HepG2 (cell line): ENCODE results near the gene PRRT1B. TPM values are rescaled to one million over a fixed set of nuclear protein-coding genes. Genes with fewer than 3 reads are reported as not detected.

Experiments
- ATAC-seq: fragments of 200-7000 bp; cut with Tn5 transposase; 3 replicates; pipeline ENCODE4 v1.9.1; 2020; ENCODE audit warnings: mild to moderate bottlenecking, moderate library complexity
- BruUV-seq: library from RNA; stranded (reverse); fragments of 400-500 nt; replicated peaks from 2 replicates; lab custom pipeline; 2021; lab: Mats Ljungman, UMichigan
- CTCF ChIA-PET: fragments of 300-600 bp; formaldehyde crosslinking; extraction: SDS; loops from one replicate; lab custom pipeline; 2021; ENCODE audit warnings: low total read pairs, inconsistent platforms, low intra/inter-chr PET ratio; lab: Yijun Ruan, JAX
- POLR2A ChIA-PET: fragments of 350-600 bp; sonication (Branson Sonifier 250); formaldehyde crosslinking; loops from one replicate; lab custom pipeline; 2020; ENCODE audit warnings: antibody characterized with exemption, inconsistent platforms; lab: Yijun Ruan, JAX
- DNase-seq: peaks from one replicate; pipeline ENCODE4 v3.0.0-alpha.2; 2015; ENCODE audit warnings: low spot score
- FAIRE-seq: peaks from 3 replicates; lab custom pipeline; 2011; peaks lifted over from hg19 to GRCh38; lab: Jason Lieb, UNC
- H2AFZ ChIP-seq: one replicate; pipeline ENCODE4 v1.6.1; 2011; ENCODE audit warnings: low read length, inconsistent platforms
- H3K27ac ChIP-seq: fragments of 300-600 bp; 3 replicates; pipeline ENCODE4 v1.8.0; 2011; ENCODE audit warnings: mixed run types, mild to moderate bottlenecking, mixed read lengths, low read length, inconsistent platforms; ENCODE audit not compliant: insufficient read depth; ENCODE audit errors: extremely low read length
- H3K27me3 ChIP-seq, 2 experiments: fragments of 200-600 bp in 1 of 2; 2 replicates in 1 of 2; 3 replicates in 1 of 2; pipeline versions ENCODE4 v1.6.0 to v1.8.0; 2011; ENCODE audit warnings: low read length in 2 of 2, mild to moderate bottlenecking in 2 of 2, moderate library complexity in 2 of 2, inconsistent platforms in 1 of 2; ENCODE audit not compliant: insufficient read depth in 2 of 2, control insufficient read depth in 1 of 2
- H3K36me3 ChIP-seq, 2 experiments: fragments of 200-600 bp in 1 of 2; replicated peaks in 1 of 2; 2 replicates in 1 of 2; 3 replicates in 1 of 2; pipeline versions ENCODE4 v1.5.1 to v1.8.0; 2011; ENCODE audit warnings: low read length in 2 of 2, inconsistent platforms in 1 of 2; ENCODE audit not compliant: insufficient read depth in 2 of 2, control insufficient read depth in 1 of 2
- H3K4me1 ChIP-seq: 2 replicates; pipeline ENCODE4 v1.5.1; 2012; ENCODE audit warnings: low read length, inconsistent platforms; ENCODE audit not compliant: insufficient read depth
- H3K4me2 ChIP-seq: 2 replicates; pipeline ENCODE4 v1.6.0; 2011; ENCODE audit warnings: low read depth, low read length, inconsistent platforms
- H3K4me3 ChIP-seq, 3 experiments: fragments of 200-600 bp in 1 of 3; sonication (generic), shearing (Covaris generic) in 1 of 3; replicated peaks in 1 of 3; 2 replicates each; pipeline ENCODE4 v1.5.1; 2011 to 2016; ENCODE audit warnings: low read length in 3 of 3, inconsistent platforms in 2 of 3, low read depth in 2 of 3, mild to moderate bottlenecking in 2 of 3, control low read depth in 1 of 3, mixed read lengths in 1 of 3; ENCODE audit not compliant: insufficient read depth in 1 of 3
- H3K79me2 ChIP-seq: one replicate; pipeline ENCODE4 v1.6.1; 2011; ENCODE audit warnings: low read length, inconsistent platforms; ENCODE audit not compliant: insufficient read depth
- H3K9ac ChIP-seq: 2 replicates; pipeline ENCODE4 v1.6.0; 2011; ENCODE audit warnings: mild to moderate bottlenecking, low read depth, low read length, inconsistent platforms; ENCODE audit not compliant: insufficient read depth
- H3K9me3 ChIP-seq: 2 replicates; pipeline ENCODE4 v1.5.1; 2012; ENCODE audit warnings: mild to moderate bottlenecking, low read length
- H4K20me1 ChIP-seq: 2 replicates; pipeline ENCODE4 v1.6.0; 2011; ENCODE audit warnings: inconsistent platforms, mild to moderate bottlenecking, low read length, moderate library complexity; ENCODE audit not compliant: insufficient read depth
- ARID2 ChIP-seq: sonication (generic); formaldehyde crosslinking; IDR thresholded peaks from 2 replicates; pipeline ENCODE4 v1.8.1; 2022; ENCODE audit warnings: mild to moderate bottlenecking, missing genetic modification reagents, borderline replicate concordance
- ATF7-NPFF ChIP-seq: sonication (generic); formaldehyde crosslinking; IDR thresholded peaks from 2 replicates; pipeline ENCODE4 v1.8.1; 2023; ENCODE audit warnings: mild to moderate bottlenecking, low read depth, missing genetic modification reagents, moderate library complexity
- CBX1 ChIP-seq: IDR thresholded peaks from one replicate; pipeline ENCODE4 v1.6.1; 2016; ENCODE audit warnings: antibody characterized with exemption, low read depth
- EP300 ChIP-seq, 3 experiments: sonication (generic) in 1 of 3; formaldehyde crosslinking in 1 of 3; IDR thresholded peaks; 2 replicates each; pipeline versions ENCODE4 v1.5.1 to v1.6.1; 2011 to 2020; ENCODE audit warnings: low read depth in 2 of 3, low read length in 2 of 3, borderline replicate concordance in 1 of 3, improper control_type of control experiment in 1 of 3, mild to moderate bottlenecking in 1 of 3, missing genetic modification reagents in 1 of 3, moderate library complexity in 1 of 3
- NFE2L1 ChIP-seq: sonication (generic); formaldehyde crosslinking; IDR thresholded peaks from 2 replicates; pipeline ENCODE4 v1.4.0; 2020; ENCODE audit warnings: missing genetic modification reagents, mild to moderate bottlenecking, borderline replicate concordance
- NR2F2 ChIP-seq: IDR thresholded peaks from 2 replicates; pipeline ENCODE4 v1.6.1; 2012; ENCODE audit warnings: low read depth, inconsistent platforms, borderline replicate concordance
- NR3C1 ChIP-seq: sonication (generic); formaldehyde crosslinking; IDR thresholded peaks from 2 replicates; pipeline ENCODE4 v1.4.0; 2020; ENCODE audit warnings: missing genetic modification reagents
- PCBP1 ChIP-seq: fragments of 200-400 bp; formaldehyde crosslinking; IDR thresholded peaks from 2 replicates; pipeline ENCODE4 v1.6.1; 2017; ENCODE audit warnings: mild to moderate bottlenecking, low read depth, low read length, borderline replicate concordance
- RBM22 ChIP-seq: fragments of 200-400 bp; formaldehyde crosslinking; optimal IDR thresholded peaks from 2 replicates; pipeline ENCODE3; 2017; ENCODE audit warnings: mild to moderate bottlenecking, low read length, moderate library complexity
- TRIM24 ChIP-seq: sonication (generic); formaldehyde crosslinking; IDR thresholded peaks from 2 replicates; pipeline ENCODE4 v1.8.0; 2022; ENCODE audit warnings: mild to moderate bottlenecking, missing genetic modification reagents
- ZBTB26 ChIP-seq: IDR thresholded peaks from 2 replicates; pipeline ENCODE4 v1.6.1; 2016; ENCODE audit warnings: missing compliant biosample characterization, missing genetic modification reagents, borderline replicate concordance
- ZNF839 ChIP-seq: sonication (generic); formaldehyde crosslinking; IDR thresholded peaks from 2 replicates; pipeline ENCODE4 v1.4.0; 2020; ENCODE audit warnings: missing genetic modification reagents, mild to moderate bottlenecking, borderline replicate concordance
- ZNF878 ChIP-seq: sonication (generic); formaldehyde crosslinking; IDR thresholded peaks from 2 replicates; pipeline ENCODE4 v1.8.1; 2023; ENCODE audit warnings: mild to moderate bottlenecking, missing genetic modification reagents, moderate library complexity
- WGBS: methylation state at CpG from one replicate; pipeline ENCODE4 v1.1.6; 2017; ENCODE audit warnings: low lambda C conversion rate; 5-methylcytosine and 5-hydroxymethylcytosine counted together
- in situ Hi-C: cut with HindIII; loops from 2 replicates; pipeline ENCODE4 v1.10.0; 2017; ENCODE audit warnings: low pct_unique_long_range_greater_than_20kb; ENCODE audit not compliant: extremely low pct_ligation_motif_present
- intact Hi-C: fragments of 100-400 bp; cut with micrococcal nuclease; formaldehyde crosslinking; loops from one replicate; pipeline ENCODE4 v1.10.0; 2022; ENCODE audit not compliant: unreplicated experiment
- polyA plus RNA-seq, 8 experiments: library from polyadenylated mRNA; depleted of rRNA in 3 of 8; stranded (reverse) in 7 of 8; unstranded in 1 of 8; fragments of >200 nt; fragmentation: Illumina TruSeq in 4 of 8; extraction: Trizol in 4 of 8; gene quantifications; 2 replicates each; pipeline versions ENCODE4 v1.2.1 to v1.2.3, GENCODE V29; 2011 to 2016; ENCODE audit warnings: low read depth in 4 of 8, missing spikeins in 1 of 8, mixed read lengths in 1 of 8; ENCODE audit not compliant: insufficient read depth in 1 of 8
- total RNA-seq, 5 experiments: library from RNA; depleted of rRNA; stranded (reverse); fragments of >200 nt; fragmentation: Illumina TruSeq; extraction: Trizol; gene quantifications; 2 replicates each; pipeline ENCODE4 v1.2.3, GENCODE V29; 2016; ENCODE audit warnings: low read depth in 1 of 5
- TF ChIP-seq, protein P1 (sequence below): IDR thresholded peaks from 2 replicates; pipeline ENCODE4 v1.6.1; 2012; ENCODE audit warnings: low read depth, low read length, improper control_type of control experiment
- TF ChIP-seq, protein P2 (sequence below): sonication (generic); formaldehyde crosslinking; IDR thresholded peaks from 2 replicates; pipeline ENCODE4 v1.4.0; 2020; ENCODE audit warnings: missing genetic modification reagents
- TF ChIP-seq, protein P3 (sequence below): IDR thresholded peaks from 2 replicates; pipeline ENCODE4 v1.6.1; 2018; ENCODE audit warnings: missing genetic modification reagents

PRRT1B gene
- total and polyA plus RNA-seq, 2 of the 13 experiments (the other 11 are each of a cell fraction or from before 2014, with no cell fraction given): not detected

DNA sequence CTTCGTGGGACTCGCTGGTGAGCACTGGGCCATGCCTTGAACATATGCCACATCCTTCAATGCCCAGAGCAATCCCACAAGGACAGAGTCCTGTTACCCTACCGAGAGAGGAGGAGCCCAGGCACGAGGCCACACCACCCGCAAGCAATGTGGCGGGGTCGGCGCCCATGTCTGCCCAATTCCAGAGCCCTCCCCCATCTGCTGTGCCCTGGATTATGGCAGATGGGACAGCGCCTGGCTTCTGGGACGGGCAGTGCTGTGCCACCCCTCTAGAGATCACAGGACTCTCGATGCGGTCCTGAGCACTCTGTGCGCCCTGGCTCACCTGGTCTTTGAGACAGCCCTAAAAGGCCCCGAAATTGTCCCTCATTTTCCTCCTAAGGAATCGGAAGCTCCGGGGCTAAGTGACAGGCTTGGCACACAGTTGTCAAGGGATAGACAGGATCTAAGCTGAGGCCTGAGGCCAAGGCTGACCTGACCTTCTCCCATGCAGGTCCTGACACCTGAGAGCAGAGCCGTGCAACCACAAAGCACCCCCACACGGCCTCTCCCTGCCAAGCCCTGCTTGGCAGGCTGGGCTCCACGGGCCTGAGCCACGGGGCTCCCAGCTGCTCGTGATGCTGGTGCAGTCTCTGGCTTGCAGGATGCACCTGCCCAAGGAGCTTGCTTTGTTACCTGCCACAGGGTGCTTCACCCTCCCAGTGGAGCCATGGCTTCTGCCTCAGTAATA lies 48.8 kb downstream of the PRRT1B start:
- POLR2A ChIA-PET: no interaction called here
- H3K27me3 ChIP-seq: no peaks in the 10 kb centered on the region
- CTCF ChIA-PET: interaction anchor here (1.8 to 5.7 kb wide), 2 partner anchors 146 to 148 kb away, joined by 6 to 185 read pairs; partner anchors contain the start of gene RAPGEF1
- in situ Hi-C loops (loop anchor here (5.0 to 25.0 kb wide), 2 partner anchors 148 to 643 kb away; partner anchors contain the start of gene RAPGEF1), intact Hi-C loops (no loop called here)
- no peaks in the 10 kb centered on the region for H4K20me1 ChIP-seq
- no peaks in the 10 kb centered on the region for H3K9me3 ChIP-seq
- no peak for ATAC-seq
- H3K4me3 ChIP-seq: no peak overlapping the region
- H2AFZ ChIP-seq: no peak overlapping the region
- BruUV-seq: no TSS peak
- no peak overlapping the region for H3K9ac ChIP-seq
- FAIRE-seq: no peak
- no peak overlapping the region for H3K4me2 ChIP-seq
- TF ChIP-seq TRIM24 (CRISPR knock-in tag) (no peak), CBX1 (no peak), ZNF878 (CRISPR knock-in tag) (no peak), NFE2L1 (CRISPR knock-in tag) (no peak), ZBTB26 (CRISPR knock-in tag) (no peak), ATF7-NPFF (CRISPR knock-in tag) (no peak), ZNF839 (CRISPR knock-in tag) (no peak), NR2F2 (no peak), NR3C1 (no peak), ARID2 (CRISPR knock-in tag) (no peak), EP300 (IDR thresholded peaks at IDR 0.05; ENCODE audit: low read depth in 2 of 2, low read length in 2 of 2) (no peak), EP300 (CRISPR knock-in tag; IDR thresholded peaks at IDR 0.05; ENCODE audit: borderline replicate concordance) (no peak), PCBP1 (no peak), RBM22 (no peak)
- TF ChIP-seq, protein P1, sequence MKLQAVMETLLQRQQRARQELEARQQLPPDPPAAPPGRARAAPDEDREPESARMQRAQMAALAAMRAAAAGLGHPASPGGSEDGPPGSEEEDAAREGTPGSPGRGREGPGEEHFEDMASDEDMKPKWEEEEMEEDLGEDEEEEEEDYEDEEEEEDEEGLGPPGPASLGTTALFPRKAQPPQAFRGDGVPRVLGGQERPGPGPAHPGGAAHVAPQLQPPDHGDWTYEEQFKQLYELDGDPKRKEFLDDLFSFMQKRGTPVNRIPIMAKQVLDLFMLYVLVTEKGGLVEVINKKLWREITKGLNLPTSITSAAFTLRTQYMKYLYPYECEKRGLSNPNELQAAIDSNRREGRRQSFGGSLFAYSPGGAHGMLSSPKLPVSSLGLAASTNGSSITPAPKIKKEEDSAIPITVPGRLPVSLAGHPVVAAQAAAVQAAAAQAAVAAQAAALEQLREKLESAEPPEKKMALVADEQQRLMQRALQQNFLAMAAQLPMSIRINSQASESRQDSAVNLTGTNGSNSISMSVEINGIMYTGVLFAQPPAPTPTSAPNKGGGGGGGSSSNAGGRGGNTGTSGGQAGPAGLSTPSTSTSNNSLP: no peak
- TF ChIP-seq, protein P2, sequence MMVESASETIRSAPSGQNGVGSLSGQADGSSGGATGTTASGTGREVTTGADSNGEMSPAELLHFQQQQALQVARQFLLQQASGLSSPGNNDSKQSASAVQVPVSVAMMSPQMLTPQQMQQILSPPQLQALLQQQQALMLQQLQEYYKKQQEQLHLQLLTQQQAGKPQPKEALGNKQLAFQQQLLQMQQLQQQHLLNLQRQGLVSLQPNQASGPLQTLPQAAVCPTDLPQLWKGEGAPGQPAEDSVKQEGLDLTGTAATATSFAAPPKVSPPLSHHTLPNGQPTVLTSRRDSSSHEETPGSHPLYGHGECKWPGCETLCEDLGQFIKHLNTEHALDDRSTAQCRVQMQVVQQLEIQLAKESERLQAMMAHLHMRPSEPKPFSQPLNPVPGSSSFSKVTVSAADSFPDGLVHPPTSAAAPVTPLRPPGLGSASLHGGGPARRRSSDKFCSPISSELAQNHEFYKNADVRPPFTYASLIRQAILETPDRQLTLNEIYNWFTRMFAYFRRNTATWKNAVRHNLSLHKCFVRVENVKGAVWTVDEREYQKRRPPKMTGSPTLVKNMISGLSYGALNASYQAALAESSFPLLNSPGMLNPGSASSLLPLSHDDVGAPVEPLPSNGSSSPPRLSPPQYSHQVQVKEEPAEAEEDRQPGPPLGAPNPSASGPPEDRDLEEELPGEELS (CRISPR knock-in tag): no peak
- TF ChIP-seq, protein P3, sequence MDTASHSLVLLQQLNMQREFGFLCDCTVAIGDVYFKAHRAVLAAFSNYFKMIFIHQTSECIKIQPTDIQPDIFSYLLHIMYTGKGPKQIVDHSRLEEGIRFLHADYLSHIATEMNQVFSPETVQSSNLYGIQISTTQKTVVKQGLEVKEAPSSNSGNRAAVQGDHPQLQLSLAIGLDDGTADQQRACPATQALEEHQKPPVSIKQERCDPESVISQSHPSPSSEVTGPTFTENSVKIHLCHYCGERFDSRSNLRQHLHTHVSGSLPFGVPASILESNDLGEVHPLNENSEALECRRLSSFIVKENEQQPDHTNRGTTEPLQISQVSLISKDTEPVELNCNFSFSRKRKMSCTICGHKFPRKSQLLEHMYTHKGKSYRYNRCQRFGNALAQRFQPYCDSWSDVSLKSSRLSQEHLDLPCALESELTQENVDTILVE (CRISPR knock-in tag): no peak
- H3K36me3 ChIP-seq: peaks cover 17 to 44% of the 10 kb centered on the region in 2 experiments; a peak in 4 of 5 replicates
- WGBS: 95% methylated on average over 15 of the region's 21 CpGs
- DNase-seq: no peak
- no peak overlapping the region for H3K27ac ChIP-seq
- peaks cover 14% of the 10 kb centered on the region for H3K4me1 ChIP-seq
- no peaks in the 10 kb centered on the region for H3K79me2 ChIP-seq
